Measurements from ENCODE around the gene IER2. TPM values are rescaled to one million over a fixed set of nuclear protein-coding genes. Genes with fewer than 3 reads are reported as not detected.

The IER2 gene
- total RNA-seq, 1 experiment from 2014 or later: 72.0 TPM

DNA sequence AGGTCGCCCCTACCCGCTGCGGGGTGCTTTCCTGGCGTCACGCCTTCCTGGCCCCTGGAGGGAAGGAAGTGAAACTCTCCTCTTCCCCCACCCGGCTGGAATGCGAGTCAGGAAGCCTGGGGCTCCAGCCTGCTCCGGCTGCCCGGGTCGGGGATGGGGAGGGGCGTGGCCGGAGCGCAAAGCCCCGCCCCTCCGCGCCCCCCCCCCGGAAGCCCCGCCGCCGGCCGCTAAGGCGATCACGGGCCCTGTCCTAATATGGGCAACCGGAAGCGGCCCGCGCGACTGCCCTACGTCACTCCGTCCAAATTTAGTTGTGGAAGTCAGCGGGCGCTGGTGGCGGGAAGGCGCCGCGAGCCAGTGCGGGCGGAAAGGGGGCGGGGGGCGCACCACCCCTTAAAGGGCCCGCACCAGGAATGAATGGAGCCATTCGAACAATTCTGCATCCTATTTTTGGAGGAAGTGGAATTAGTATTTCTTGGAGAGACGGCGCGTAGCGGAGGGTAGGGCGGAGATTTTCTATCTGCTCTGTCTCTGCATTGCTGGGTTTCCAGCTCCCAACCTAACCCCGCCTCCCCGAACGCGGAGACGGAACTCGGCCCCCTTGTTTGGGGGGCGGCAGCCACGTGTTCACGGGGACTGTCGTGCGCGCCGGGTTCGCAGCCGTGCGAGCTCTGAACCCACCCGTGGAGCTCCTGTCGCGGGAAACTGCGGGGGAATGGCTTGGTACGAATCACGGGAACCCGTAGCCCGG is 1.6 kb downstream of the IER2 start:
- Histone ChIP-seq H3K4me3 (ENCODE audit: low read depth, low read length) (peak overlapping the region; percentile 99), H3K4me1 (peaks cover 16% of the 10 kb centered on the region), H3K9me3 (no peaks in the 10 kb centered on the region), H3K27me3 (replicated peaks; ENCODE audit: control insufficient read depth, insufficient read depth, low read length) (no peaks in the 10 kb centered on the region), H3K36me3 (ENCODE audit: control insufficient read depth, insufficient read depth, low read length) (peaks cover 2% of the 10 kb centered on the region; the same call in 1 of the 2 replicates)
- peaks cover 68% of the 10 kb centered on the region for H3K36me3 Mint-ChIP-seq (ENCODE audit: insufficient read depth, unreplicated experiment)
- peak overlapping the region; percentile 83 for H3K4me3 Mint-ChIP-seq (ENCODE audit: unreplicated experiment)
- POLR2A ChIA-PET: interaction anchor here (0.6 to 2.2 kb wide), 6 partner anchors 12 to 261 kb away, joined by 3 to 29 read pairs (median 6); partner anchors contain the start of genes GCDH and NACC1
- TF ChIP-seq, protein P1, sequence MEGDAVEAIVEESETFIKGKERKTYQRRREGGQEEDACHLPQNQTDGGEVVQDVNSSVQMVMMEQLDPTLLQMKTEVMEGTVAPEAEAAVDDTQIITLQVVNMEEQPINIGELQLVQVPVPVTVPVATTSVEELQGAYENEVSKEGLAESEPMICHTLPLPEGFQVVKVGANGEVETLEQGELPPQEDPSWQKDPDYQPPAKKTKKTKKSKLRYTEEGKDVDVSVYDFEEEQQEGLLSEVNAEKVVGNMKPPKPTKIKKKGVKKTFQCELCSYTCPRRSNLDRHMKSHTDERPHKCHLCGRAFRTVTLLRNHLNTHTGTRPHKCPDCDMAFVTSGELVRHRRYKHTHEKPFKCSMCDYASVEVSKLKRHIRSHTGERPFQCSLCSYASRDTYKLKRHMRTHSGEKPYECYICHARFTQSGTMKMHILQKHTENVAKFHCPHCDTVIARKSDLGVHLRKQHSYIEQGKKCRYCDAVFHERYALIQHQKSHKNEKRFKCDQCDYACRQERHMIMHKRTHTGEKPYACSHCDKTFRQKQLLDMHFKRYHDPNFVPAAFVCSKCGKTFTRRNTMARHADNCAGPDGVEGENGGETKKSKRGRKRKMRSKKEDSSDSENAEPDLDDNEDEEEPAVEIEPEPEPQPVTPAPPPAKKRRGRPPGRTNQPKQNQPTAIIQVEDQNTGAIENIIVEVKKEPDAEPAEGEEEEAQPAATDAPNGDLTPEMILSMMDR (IDR thresholded peaks at IDR 0.05; ENCODE audit: insufficient read depth in 1 of 2, low read depth in 1 of 2, low read length in 1 of 2, severe bottlenecking in 1 of 2, unreplicated experiment in 1 of 2): peak in 1 of 2 experiments; percentile 25
- H3K4me1 Mint-ChIP-seq (ENCODE audit: low read depth, unreplicated experiment): peaks cover 23% of the 10 kb centered on the region
- H3K27me3 Mint-ChIP-seq (ENCODE audit: insufficient read depth, unreplicated experiment): peaks cover 4% of the 10 kb centered on the region
- CTCF ChIA-PET: interaction anchor here (0.5 to 1.0 kb wide), 3 partner anchors 11 to 209 kb away, joined by 3 to 9 read pairs (median 9); no protein-coding TSS in a partner anchor
- no TSS peak for BruUV-seq (replicated peaks)
- intact Hi-C loops (cut with micrococcal nuclease; ENCODE audit: unreplicated experiment): loop anchor here (2.0 to 5.0 kb wide), 3 partner anchors 13 to 359 kb away; partner anchors contain the start of genes JUNB and TRMT1
- peak overlapping the region; percentile 98 for H3K27ac Mint-ChIP-seq (ENCODE audit: unreplicated experiment)
- DNase-seq: peak; percentile 96
- H3K9me3 Mint-ChIP-seq (ENCODE audit: unreplicated experiment): no peaks in the 10 kb centered on the region

DNA sequence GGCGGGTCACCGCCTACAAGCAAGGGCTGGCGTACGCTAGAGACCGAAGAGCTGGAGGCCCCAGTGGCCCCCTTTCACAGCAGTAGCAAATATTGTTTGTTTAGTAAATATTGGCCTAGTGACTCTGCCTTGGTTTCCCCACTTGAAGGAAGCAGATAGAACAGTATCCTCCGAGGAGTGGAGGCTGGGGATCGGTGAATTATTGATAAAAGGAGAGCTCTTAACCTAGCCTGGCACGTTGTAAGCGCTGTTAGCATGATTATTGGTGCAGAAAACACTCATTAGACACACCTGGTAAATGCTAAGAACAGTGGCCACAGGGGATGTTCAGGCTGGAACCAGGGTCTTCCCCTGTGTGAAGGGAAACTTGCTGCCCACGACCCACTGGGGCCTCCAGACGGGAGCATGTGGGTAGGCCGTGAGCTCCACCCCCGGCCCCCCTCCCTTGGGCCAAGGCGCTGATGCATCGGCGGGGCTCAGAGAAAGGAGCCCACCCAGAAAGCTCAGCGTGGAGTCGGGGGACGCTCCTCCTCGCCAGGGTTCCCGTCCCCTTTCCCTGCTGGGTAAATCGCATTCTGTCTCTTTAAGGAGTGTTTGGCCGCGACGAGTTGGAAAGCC is 2.3 kb downstream of the IER2 start:
- Histone ChIP-seq H3K4me3 (ENCODE audit: low read depth, low read length) (peak overlapping the region; percentile 99), H3K9me3 (no peaks in the 10 kb centered on the region), H3K27me3 (replicated peaks; ENCODE audit: control insufficient read depth, insufficient read depth, low read length) (no peaks in the 10 kb centered on the region), H3K4me1 (peaks cover 16% of the 10 kb centered on the region), H3K36me3 (ENCODE audit: control insufficient read depth, insufficient read depth, low read length) (peaks cover 2% of the 10 kb centered on the region; the same call in 1 of the 2 replicates)
- peak overlapping the region; percentile 98 for H3K27ac Mint-ChIP-seq (ENCODE audit: unreplicated experiment)
- CTCF ChIA-PET: interaction anchor here (0.5 to 1.0 kb wide), 3 partner anchors 11 to 210 kb away, joined by 3 to 9 read pairs (median 9); no protein-coding TSS in a partner anchor
- peaks cover 71% of the 10 kb centered on the region for H3K36me3 Mint-ChIP-seq (ENCODE audit: insufficient read depth, unreplicated experiment)
- POLR2A ChIA-PET: interaction anchor here (0.6 to 2.2 kb wide), 7 partner anchors 11 to 1353 kb away, joined by 3 to 29 read pairs (median 5); partner anchors contain the start of genes GCDH and NACC1
- no peaks in the 10 kb centered on the region for H3K9me3 Mint-ChIP-seq (ENCODE audit: unreplicated experiment)
- TF ChIP-seq, protein P1 (IDR thresholded peaks at IDR 0.05; ENCODE audit: insufficient read depth in 1 of 2, low read depth in 1 of 2, low read length in 1 of 2, severe bottlenecking in 1 of 2, unreplicated experiment in 1 of 2): no peak
- H3K4me3 Mint-ChIP-seq (ENCODE audit: unreplicated experiment): peak overlapping the region; percentile 83
- TSS peak; percentile 43 for BruUV-seq (replicated peaks)
- no peak for DNase-seq
- H3K4me1 Mint-ChIP-seq (ENCODE audit: low read depth, unreplicated experiment): peaks cover 28% of the 10 kb centered on the region
- peaks cover 4% of the 10 kb centered on the region for H3K27me3 Mint-ChIP-seq (ENCODE audit: insufficient read depth, unreplicated experiment)
- intact Hi-C loops (cut with micrococcal nuclease; ENCODE audit: unreplicated experiment): loop anchor here (5.0 kb wide), 1 partner anchor 360 kb away; the partner anchor contains the start of gene JUNB

Measured in Caco-2 (cell line).